ENCODE data around the gene DYNLRB1. TPM values are rescaled to one million over a fixed set of nuclear protein-coding genes. Genes with fewer than 3 reads are reported as not detected.
A peak's percentile ranks its signal among the peaks of the same experiment; 100 is the strongest.
"Not testable (repeated sequence)": the region's sequence is repeated elsewhere in the genome, so short reads cannot be mapped to it uniquely, and the experiment has no call there.

Gene DYNLRB1
- total RNA-seq, 1 donor from 2014 or later, result 101 TPM

GRCh38 chr20:34507702-34508413, 8.4 kb upstream of the DYNLRB1 start:
- no peak for DNase-seq (ENCODE audit: low spot score in 2 of 2, unreplicated experiment in 2 of 2)
- Mint-ChIP-seq H3K27me3 (ENCODE audit: low read depth) (no peaks in the 10 kb centered on the region), H3K4me1 (no peaks in the 10 kb centered on the region), H3K4me3 (no peak overlapping the region), H3K36me3 (peaks cover 15% of the 10 kb centered on the region), H3K27ac (no peak overlapping the region), H3K9me3 (no peaks in the 10 kb centered on the region)
- no peak for TF ChIP-seq CTCF (IDR thresholded peaks at IDR 0.05; ENCODE audit: unreplicated experiment)

GRCh38 chr20:34510575-34510974, 5.6 kb upstream of the DYNLRB1 start:
- Mint-ChIP-seq H3K4me1 (peaks cover 10% of the 10 kb centered on the region), H3K9me3 (no peaks in the 10 kb centered on the region), H3K4me3 (no peak overlapping the region), H3K27me3 (ENCODE audit: low read depth) (no peaks in the 10 kb centered on the region), H3K27ac (no peak overlapping the region), H3K36me3 (peaks cover 9% of the 10 kb centered on the region)
- no peak for DNase-seq (ENCODE audit: low spot score in 2 of 2, unreplicated experiment in 2 of 2)
- no peak for TF ChIP-seq CTCF (IDR thresholded peaks at IDR 0.05; ENCODE audit: unreplicated experiment)

DNA sequence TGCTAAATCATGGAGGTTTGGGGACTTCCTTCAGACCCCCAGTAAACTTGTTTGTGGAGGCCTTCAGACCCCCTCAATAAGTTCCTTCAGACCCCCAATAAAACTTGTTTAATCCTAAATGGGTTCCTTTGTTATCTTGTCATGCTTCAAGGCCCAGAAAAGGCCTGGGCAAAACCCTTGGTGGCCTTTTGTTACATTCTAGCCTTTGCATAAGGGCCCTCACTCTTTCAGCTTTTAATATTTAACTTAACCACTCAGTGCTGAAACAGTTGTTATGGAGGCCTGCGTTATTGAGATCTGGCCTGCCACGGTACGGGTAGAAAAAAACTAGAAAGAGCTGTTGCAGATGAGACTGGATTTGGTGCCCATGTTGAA, 4.3 kb upstream of the DYNLRB1 start:
- peaks cover 9% of the 10 kb centered on the region for H3K36me3 Mint-ChIP-seq
- H3K9me3 Mint-ChIP-seq, result no peaks in the 10 kb centered on the region
- TF ChIP-seq CTCF (IDR thresholded peaks at IDR 0.05; ENCODE audit: unreplicated experiment), result no peak
- H3K27me3 Mint-ChIP-seq (ENCODE audit: low read depth), result no peaks in the 10 kb centered on the region
- H3K27ac Mint-ChIP-seq, result no peak overlapping the region
- H3K4me3 Mint-ChIP-seq, result no peak overlapping the region
- peaks cover 12% of the 10 kb centered on the region for H3K4me1 Mint-ChIP-seq
- DNase-seq (ENCODE audit: low spot score in 2 of 2, unreplicated experiment in 2 of 2), result no peak

DNA sequence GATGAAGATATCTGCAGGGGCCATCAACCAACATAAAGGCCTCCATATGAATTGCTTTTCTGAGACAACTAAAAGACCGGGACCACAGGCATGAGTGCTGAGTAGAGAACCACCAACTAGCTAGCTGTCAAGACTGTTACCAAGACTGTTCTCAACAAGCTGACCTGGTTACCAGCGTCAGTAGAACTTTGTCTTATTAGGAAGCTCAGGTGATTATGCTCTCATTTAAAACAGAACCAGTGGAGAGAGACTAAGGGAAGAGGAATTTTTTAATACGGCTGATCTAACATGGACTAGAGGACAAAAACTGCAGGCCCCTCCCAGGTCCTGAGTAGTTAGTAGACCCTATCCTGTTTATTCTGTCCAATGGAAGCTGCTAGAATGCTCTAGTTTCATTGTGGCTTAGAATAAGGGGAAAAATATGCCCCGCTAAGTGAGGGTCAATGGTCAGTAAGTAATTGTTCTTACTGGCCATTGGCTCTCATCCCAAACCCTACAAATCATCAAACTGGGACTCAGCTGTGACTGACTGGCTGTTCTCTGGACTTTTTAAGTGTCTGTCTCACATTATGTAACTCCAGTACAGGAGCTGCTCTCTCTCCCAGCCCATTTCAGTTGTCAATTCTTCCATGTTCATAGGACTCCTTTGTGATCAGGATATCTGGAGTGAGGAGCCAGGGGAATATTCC, 3.8 kb upstream of the DYNLRB1 start:
- peaks cover 12% of the 10 kb centered on the region for H3K4me1 Mint-ChIP-seq
- H3K27ac Mint-ChIP-seq, result peak overlapping the region; percentile 2
- DNase-seq (ENCODE audit: low spot score in 2 of 2, unreplicated experiment in 2 of 2), result no peak
- H3K9me3 Mint-ChIP-seq, result no peaks in the 10 kb centered on the region
- no peaks in the 10 kb centered on the region for H3K27me3 Mint-ChIP-seq (ENCODE audit: low read depth)
- peaks cover 9% of the 10 kb centered on the region for H3K36me3 Mint-ChIP-seq
- no peak for TF ChIP-seq CTCF (IDR thresholded peaks at IDR 0.05; ENCODE audit: unreplicated experiment)
- H3K4me3 Mint-ChIP-seq, result no peak overlapping the region

DNA sequence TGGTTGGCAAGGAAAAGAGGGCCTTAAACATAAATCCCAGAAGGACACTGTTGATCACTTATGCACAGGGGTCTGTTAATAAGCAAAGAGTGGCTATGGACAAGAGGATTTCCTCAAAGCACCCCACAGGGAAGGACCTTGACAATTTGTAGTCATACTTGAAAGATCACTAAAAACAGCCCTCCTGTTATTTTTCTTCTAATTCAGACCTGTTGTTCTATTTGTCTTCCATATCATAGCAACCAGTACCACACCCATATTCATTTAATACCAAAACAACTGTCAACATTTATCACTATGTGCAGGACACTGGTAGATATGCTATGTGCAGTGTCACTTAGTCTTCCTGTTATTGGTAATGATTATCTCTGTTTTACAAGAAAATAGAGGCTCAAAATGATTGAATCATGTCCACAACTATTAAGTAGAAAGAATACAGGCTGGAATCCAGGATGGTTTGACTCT, 3.2 kb upstream of the DYNLRB1 start:
- Mint-ChIP-seq H3K27me3 (ENCODE audit: low read depth) (no peaks in the 10 kb centered on the region), H3K36me3 (peaks cover 9% of the 10 kb centered on the region), H3K4me1 (peaks cover 16% of the 10 kb centered on the region), H3K27ac (no peak overlapping the region), H3K4me3 (no peak overlapping the region), H3K9me3 (no peaks in the 10 kb centered on the region)
- TF ChIP-seq CTCF (IDR thresholded peaks at IDR 0.05; ENCODE audit: unreplicated experiment), result no peak
- DNase-seq (ENCODE audit: low spot score in 2 of 2, unreplicated experiment in 2 of 2), result no peak

DNA sequence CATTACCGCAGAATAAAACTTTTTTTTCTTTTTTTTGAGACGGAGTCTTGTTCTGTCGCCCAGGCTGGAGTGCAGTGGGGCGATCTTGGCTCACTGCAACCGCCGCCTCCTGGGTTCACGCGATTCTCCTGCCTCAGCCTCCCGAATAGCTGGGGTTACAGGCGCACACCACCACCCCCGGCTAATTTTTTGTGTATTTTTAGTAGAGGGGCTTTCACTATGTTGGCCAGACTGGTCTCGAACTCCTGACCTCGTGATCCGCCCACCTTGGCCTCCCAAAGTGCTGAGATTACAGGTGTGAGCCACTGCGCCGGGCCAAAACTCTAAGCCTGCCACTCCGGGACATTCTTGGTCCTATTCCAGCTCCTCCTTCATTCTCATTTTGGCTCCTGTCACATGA, 2.2 kb upstream of the DYNLRB1 start:
- not testable (repeated sequence) for DNase-seq (ENCODE audit: low spot score in 2 of 2, unreplicated experiment in 2 of 2); H3K27me3 Mint-ChIP-seq (ENCODE audit: low read depth); H3K9me3 Mint-ChIP-seq; H3K36me3 Mint-ChIP-seq; H3K4me3 Mint-ChIP-seq
- H3K4me1 Mint-ChIP-seq, result peaks cover 21% of the 10 kb centered on the region
- peak overlapping the region; percentile 22 for H3K27ac Mint-ChIP-seq

All from mesothelial cell of epicardium (in vitro differentiated cells).